Stimulated activated CD4-positive, alpha-beta T cell treated with anti-CD3 and anti-CD28 coated beads, Interleukin-15, amount 100 ng/mL, for 1 hour (primary cell): ENCODE results near the gene OSBPL10.
A peak's percentile ranks its signal among the peaks of the same experiment; 100 is the strongest.
"Not testable (repeated sequence)": the region's sequence is repeated elsewhere in the genome, so short reads cannot be mapped to it uniquely, and the experiment has no call there.

Experiments
- DNase-seq, 2 donors: peaks; one replicate each; pipeline ENCODE4 v3.0.0-alpha.2; 2020; ENCODE audit warnings: low read depth in 1 of 2, low spot score in 1 of 2

The OSBPL10 gene, protein sequence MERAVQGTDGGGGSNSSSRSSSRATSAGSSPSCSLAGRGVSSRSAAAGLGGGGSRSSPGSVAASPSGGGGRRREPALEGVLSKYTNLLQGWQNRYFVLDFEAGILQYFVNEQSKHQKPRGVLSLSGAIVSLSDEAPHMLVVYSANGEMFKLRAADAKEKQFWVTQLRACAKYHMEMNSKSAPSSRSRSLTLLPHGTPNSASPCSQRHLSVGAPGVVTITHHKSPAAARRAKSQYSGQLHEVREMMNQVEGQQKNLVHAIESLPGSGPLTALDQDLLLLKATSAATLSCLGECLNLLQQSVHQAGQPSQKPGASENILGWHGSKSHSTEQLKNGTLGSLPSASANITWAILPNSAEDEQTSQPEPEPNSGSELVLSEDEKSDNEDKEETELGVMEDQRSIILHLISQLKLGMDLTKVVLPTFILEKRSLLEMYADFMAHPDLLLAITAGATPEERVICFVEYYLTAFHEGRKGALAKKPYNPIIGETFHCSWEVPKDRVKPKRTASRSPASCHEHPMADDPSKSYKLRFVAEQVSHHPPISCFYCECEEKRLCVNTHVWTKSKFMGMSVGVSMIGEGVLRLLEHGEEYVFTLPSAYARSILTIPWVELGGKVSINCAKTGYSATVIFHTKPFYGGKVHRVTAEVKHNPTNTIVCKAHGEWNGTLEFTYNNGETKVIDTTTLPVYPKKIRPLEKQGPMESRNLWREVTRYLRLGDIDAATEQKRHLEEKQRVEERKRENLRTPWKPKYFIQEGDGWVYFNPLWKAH

DNA sequence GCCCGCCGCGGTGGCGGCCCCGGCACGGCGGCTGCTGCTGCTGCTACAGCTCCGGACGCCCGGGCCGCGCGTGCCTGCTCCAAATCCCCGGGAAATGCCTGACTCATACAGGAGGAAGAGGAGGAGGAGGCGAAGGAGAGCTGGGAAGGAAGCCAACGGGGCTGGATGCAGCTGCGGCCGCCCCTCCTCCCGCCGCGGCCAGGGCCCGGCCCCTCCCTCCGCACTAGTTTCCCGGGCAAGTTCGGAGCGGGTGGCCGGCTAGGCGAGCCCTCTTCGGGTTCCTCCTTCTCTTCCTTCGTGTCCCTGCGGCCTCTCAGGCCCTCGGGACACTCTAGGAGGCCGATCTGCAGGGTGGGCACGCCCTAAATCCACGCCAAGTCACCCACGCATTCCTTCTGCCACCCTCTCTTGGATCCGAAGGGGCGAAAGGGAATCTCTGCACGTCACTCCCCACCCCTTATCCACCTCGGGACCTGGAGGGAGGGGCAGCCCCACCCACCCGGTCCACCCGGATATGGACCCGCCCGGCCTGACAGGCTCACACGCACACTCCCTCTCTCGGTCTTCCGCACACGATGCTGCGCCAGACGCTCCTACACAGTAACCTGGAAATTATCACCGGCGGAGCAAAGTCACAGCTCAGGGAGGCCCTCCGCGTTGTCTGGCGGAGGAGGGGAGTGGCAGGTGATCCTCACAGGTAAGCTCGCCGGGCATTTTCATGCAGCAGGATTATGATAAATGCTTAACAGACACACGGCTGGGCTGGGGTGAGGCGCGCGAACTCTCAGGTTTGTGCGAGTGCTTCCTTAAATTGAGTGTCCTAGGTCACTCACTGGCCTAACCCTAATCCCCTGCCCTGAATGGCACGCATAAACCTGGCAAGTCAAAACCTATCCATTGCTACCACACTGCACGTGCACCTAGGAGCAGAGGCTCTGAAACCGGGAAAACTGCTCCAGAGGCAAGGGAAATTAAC is at the start of gene OSBPL10, which contains the start of gene ZNF860:
OSBPL10 (minus strand) TSS at position 57 of the 976 bp plus-strand sequence. CDS start 83 bp downstream, outside the sequence.
ZNF860 (plus strand) TSS at position 545 of the 976 bp plus-strand sequence. CDS start 7,330 bp downstream, outside the sequence.
- peak in 1 of 2 donors; percentile 6 for DNase-seq

DNA sequence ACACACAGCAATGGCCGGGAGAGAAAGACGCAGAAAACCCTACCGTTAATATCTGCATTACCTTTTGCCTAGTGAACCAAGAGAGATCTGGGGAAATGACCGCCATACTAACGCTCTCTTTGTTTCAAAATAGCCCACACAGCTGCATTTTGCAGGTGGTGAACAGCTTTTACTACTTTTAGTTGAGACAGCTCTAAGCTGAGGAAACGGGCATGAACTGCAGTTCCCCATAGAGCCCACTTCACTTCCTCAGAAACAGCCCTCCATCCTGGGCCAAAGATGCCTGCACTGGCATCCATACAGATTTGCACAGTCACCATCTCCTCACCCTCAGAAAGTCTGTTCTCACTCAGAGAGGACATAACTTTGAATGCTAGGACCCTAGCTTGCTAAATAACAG is 45.5 kb upstream of the OSBPL10 start:
- DNase-seq = no peak

DNA sequence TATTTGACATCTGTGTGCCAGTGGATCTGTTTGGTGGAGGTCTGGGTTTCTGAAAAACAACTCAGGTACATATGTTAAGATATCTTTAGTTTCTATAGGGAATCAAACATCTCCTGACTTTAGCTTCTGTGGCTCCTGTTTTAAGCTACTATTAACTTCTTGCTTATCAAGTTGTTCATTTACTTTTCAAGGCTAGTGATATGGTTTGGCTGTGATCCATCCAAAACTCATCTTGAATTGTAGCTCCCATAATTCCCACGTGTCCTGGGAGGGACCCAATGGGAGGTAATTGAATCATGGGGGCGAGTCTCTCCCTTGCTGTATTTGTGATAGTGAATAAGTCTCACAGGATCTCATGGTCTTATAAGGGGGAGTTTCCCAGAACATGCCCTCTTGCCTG is 41.9 kb upstream of the OSBPL10 start:
- DNase-seq = no peak

DNA sequence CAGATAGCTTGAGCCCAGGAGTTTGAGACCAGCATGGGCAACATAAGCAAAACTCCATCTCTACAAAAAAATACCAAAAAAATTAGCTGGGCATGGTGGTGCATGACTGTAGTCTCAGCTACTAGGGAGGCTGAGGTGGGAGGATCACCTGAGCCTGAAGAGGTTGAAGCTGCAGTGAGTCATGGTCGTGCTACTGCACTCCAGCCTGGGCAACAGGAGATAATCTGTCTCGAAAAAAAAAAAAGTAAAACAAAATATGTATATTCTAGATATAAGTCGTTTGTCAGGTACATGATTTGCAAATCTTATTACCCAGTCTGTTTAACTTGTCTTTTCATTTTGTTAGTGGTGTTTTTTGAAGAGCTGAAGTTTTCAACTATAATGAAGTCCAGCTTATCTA is 40.7 kb upstream of the OSBPL10 start:
- DNase-seq = no peak

DNA sequence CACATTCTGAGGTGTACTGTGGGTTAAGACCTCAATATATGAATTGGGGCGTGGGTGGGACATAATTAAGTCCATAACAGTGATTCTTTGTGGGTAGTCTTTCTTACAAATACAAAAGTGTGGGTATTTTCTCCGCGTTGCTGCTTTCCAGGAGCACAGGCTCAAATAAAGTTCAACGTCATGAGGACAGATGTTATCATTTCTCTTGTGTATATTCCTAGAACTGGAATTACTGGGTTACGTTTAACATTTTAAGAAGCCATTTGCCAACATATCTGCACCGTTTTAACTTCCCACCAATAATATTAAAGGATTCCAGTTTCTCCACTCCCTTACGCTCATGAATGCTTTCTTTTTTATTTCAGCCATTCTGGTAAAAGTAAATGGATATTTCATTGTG is 40.1 kb upstream of the OSBPL10 start:
- DNase-seq = no peak

DNA sequence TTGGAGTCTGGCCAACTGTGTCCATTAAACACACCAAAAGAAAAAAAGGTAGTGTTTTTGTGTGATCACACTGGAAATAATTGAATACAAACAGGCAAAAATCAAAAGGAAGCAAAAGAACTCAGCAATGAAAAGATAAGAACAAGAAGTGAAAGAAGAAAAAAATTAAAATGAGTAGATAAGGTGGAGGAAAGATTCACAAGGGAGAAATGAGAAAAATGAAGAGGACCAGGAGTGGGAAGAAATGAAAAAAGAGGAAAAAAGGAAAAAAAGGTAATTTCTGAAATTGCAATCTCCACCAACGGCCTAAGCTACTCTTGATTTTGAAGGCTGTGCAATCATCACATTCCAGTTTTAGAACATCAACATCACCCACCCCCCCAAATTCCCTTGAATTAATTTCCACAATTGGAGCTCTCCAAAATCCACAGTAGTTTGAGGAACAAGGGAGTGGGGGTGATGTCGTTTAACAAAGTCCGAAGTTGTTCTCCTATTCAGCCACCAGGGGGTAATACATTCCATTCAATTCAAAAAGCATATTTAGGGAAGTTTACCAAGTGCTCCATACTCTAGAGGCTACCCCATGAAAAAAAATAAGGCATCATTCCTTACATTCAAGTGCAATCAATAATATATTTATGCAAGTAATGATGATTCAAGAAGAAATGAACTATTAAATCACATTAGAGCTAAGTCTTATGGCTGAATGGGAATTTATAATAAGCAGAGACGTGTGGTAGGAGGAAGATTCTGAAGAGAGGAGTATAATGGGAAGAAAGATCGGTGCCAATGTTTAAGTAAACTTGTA is 37.9 kb upstream of the OSBPL10 start:
- no peak for DNase-seq

DNA sequence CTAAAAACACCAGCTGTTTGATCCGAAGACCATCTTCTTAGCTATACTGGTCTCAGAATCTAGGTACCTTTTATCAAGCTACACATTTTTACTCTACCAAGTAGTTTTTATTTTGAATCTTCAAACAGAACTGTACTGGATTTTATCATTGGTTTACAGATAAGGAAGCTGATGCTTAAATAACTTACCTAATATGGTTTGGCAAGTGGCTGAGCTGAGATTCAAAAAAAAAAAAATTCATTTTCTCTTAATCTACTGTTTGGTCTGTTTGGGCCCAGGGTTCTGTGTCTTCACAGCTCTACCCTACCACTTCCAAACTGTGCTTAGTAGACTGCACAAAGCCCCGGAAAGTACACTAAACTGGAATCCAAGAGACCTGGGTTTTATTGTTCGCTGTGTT is 36.2 kb upstream of the OSBPL10 start:
- DNase-seq = no peak

DNA sequence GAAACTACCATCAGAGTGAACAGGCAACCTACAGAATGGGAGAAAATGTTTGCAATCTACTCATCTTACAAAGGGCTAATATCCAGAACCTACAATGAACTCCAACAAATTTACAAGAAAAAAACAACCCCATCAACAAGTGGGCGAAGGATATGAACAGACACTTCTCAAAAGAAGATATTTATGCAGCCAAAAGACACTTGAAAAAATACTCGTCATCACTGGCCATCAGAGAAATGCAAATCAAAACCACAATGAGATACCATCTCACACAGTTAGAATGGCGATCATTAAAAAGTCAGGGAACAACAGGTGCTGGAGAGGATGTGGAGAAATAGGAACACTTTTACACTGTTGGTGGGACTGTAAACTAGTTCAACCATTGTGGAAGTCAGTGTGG is 34.6 kb upstream of the OSBPL10 start:
- not testable (repeated sequence) for DNase-seq

DNA sequence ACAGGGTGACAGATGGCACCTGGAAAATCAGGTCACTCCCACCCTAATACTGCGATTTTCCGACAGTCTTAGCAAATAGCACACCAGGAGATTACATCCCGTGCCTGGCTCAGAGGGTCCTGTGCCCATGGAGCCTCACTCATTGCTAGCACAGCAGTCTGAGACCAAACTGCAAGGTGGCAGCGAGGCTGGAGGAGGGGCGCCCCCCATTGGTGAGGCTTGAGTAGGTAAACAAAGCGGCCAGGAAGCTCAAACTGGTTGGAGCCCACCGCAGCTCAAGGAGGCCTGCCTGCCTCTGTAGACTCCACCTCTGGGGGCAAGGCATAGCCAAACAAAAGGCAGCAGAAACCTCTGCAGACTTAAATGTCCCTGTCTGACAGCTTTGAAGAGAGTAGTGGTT is 29.6 kb upstream of the OSBPL10 start:
- not testable (repeated sequence) for DNase-seq

DNA sequence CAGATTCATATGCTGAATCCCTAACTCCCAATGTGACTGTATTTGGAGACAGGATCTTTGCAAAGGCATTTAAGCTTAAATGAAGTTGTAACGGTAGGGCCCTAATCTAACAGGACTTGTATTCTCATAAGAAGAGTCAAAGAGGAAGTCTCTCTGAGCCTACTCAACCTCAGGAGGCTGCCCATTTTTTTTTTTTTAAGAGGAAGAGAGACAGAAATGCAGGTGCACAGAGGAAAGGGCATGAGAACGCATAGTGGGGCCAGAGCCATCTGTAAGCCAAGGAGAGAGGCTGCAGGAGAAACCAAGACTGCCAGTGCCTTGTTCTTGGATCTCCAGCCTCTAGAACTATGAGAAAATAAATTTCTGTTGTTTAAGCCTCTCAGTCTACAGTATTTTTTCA is 28.9 kb upstream of the OSBPL10 start:
- no peak for DNase-seq

DNA sequence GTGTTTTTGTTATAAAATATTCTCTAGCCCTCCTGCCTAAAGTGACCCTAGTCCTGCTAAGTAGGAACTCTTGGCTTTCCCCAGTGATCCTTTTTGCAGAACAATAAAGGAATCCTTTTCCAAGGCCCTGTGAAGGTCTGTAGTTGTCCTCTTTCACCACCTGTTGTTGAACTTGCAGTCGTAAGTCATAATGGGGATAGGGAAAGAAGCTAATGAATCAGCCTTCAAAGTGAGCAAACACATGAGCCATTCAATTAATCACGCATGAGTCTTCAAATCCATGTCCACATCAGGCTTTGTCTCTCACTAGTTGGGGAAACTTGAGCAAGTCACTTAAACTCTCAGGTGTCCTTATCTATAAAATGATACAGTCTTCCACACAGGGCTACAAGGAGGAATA is 28.0 kb upstream of the OSBPL10 start:
- no peak for DNase-seq

DNA sequence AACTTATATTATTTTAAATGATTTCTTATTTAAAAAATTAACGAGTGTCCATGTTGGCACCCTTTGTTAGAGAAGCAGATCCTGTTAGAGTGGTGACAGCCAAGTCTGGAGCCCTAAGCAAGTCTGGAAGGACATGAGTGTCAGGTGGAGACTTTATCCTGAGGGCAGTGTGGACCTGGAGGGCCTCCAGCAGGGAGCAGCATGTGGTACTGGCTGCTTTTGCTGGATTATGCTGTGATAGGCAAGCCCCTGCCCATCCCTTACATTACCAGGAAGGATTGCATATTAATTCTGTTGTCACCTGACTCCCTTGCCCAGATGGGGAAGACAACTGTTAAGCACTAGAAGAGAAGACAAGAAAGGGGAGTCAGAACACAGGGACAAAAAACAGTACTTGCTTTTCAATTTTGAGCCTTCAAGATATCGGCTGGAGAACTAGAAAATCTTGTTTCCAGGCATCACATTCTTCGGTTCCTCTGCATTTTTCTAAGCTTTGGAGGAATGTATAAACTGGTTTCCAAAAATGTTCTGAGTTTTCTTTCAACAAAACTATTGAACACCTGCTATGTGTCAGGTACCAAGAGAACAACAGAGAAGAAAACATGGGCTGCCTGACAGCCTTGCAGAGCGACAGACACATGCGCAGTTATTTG is 23.2 kb upstream of the OSBPL10 start:
- DNase-seq = no peak

DNA sequence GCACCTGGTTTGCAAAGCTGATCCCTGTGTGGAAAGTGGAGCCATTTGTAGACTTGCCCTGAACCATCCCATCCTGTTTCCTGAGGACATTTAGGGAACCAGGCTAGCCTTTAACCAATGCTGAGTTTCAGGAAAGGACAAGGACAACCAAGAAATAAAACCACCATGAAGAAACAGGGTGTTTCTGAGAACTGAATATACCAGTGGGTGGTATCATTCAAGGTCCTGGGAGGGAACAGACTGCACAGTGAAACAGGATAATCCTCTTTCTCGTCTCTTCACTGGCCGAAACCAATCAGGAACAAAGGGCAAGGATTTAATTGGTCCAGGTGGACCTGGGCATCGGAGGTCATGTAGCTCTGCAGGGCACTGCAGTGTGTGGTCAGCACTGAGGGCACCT is 22.3 kb upstream of the OSBPL10 start:
- no peak for DNase-seq

DNA sequence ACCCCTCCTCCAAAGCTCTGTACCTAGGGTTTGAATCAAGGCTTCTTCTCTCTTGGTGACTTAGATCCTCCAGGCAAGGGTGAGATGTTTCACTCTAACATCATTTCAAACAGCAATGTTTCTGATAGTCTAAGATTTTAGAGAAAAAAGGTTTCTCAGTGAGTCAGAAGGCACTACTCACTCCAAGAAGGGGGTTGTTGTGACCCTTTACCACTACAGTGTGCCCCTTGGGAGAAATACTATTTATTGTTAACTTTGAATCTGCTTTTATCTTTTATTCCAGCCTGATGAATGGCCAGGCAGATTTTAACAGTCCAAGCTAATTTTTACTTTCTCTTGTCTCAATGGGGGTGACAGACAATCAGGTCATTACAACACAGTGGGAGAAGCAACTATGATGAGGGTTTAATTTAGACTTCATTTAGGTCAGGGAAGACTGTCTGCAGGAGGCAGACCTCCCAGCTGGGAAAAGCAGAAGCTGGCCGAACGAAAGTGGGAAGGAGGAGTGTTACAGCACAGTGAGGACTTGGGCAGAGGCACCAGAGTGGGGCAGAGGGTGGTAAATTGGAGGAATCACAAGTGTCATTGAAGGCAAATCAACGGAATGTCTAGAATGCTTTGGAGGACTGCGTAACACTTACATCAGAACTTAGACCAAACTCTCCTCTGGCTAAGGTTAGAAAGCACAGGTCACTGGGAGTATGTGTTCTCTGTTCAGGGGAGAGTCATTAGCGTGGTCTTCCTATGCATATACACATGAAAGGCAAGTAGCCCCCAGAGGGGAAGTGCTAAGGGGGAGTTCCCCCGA is 21.7 kb upstream of the OSBPL10 start:
- no peak for DNase-seq

DNA sequence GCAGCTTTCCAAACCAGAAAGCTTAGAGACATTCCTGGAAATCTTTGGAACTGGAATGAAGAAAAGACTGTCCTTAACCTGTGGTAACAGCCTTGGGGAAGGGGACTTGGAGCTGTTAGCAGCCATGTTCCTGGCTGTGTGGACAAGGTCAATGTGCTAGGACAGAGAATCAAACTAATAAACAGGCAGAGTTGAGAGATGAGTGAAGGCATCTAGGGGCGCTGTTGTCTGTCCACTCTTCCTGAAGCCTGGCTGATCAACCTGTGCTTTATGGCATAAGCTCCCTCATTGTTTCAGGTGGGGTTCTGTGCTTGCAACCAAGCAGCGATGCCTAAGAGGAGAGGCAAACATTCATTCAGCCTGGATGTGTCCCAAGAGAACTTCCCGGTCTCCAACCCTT is 19.8 kb upstream of the OSBPL10 start:
- no peak for DNase-seq

DNA sequence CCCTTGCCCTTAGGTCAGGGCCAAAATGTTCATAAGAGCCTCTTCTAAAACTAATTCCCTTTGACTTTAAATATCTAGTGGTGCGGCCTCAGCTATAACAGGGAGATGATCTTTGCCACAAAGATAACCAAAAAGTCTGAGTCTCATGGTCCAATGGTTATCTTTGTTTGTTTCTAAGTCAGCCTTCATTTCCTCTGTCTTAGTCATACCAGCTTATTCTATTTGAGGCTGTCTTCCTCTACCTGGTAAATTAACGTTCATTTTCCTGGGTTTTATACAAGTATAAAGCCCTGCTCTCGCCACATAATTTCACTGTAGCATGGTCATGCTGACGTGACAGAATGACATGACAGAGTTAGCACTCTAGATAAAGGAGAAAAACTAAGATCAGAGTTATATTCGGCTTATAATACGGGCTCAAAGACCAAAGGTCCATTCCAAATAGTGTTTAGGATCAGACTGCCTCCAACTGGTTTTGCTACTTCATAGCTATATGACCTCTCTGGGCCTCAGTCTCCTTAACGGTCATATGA is 18.9 kb upstream of the OSBPL10 start:
- no peak for DNase-seq

DNA sequence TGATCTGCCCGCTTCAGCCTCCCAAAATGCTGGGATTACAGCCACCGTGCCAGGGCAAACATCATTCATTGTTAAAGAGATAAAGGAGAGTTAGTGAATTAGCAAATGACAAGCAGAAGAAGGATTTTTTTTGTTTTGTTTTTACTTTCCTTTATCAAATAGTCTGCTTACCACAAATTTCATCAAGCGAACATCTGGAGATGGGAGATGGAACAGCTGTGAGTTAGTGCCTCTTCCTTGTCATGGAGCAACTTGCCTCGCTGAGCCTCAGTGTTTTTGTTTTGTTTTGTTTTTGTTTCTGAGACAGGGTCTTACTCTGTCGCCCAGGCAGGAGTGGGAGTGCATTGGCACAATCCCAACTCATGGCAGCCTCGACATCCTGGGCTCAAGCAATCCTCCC is 16.4 kb upstream of the OSBPL10 start:
- no peak for DNase-seq

DNA sequence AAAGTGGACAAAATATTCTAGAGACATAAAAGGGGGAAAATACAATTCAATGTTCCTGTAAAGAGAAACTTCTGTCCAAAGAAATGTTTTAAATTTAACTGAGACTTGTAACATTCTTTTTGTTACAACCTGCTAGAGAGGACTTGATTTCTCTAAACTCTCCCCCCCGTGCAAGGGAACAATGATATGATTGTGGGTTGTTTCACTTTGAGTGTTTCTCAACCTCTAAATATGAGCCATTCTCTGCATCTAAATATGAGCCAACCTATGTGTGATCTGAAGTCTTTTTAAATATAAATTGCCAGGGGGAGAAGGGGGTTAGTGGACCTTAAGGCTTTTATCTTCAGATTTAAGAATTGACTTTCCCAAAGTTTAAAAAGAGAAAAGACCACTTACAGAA is 15.1 kb upstream of the OSBPL10 start:
- DNase-seq = no peak

DNA sequence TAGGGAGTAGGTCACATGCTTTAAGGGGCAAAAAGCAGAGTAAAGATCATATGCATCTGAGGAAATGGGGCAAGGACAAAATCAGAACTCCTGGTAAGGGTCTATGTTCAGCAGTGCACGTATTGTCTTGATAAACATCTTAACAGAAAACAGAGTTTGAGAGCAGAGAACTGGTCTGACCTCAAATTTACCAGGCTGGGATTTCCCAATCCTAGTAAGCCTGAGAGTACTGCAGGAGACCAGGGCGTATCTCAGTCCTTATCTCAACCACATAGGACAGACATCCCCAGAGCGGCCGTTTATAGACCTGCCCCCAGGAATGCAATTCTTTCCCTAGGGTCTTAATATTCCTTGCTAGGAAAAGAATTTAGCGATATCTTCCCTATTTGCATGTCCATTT is 14.0 kb upstream of the OSBPL10 start:
- DNase-seq = not testable (repeated sequence)
